ENCODE results near the gene BANF1. TPM values are rescaled to one million over a fixed set of nuclear protein-coding genes. Genes with fewer than 3 reads are reported as not detected.

BANF1 gene
- total and polyA plus RNA-seq, 9 of the 15 experiments (the other 6 are each of a cell fraction or from before 2014, with no cell fraction given): 108 to 651 (median 263) TPM

GRCh38 chr11:66012946-66013761 lies 10.9 kb downstream of the BANF1 start (continued):
- TF ChIP-seq ZBTB40 (IDR thresholded peaks at IDR 0.05): peak; percentile 12; the same call in 1 of the 2 replicates
- TF ChIP-seq ZBTB40 (CRISPR knock-in tag; IDR thresholded peaks at IDR 0.05): no peak
- TF ChIP-seq CBFA2T2 (conservative IDR thresholded peaks at IDR 0.05): peak; percentile 41; the same call in 1 of the 2 replicates
- peak; percentile 65 for TF ChIP-seq MAX (CRISPR knock-in tag; IDR thresholded peaks at IDR 0.05)
- no peak for TF ChIP-seq CREBBP (IDR thresholded peaks at IDR 0.05; ENCODE audit: low read depth, low read length)
- TF ChIP-seq MIER1 (IDR thresholded peaks at IDR 0.05; ENCODE audit: low read depth): peak; percentile 81; the same call in 1 of the 2 replicates
- 0 out of 2 replicates have a peak, but pooled peaks have one; percentile 9 for TF ChIP-seq ESRRA (IDR thresholded peaks at IDR 0.05; ENCODE audit: borderline replicate concordance, low read depth)
- TF ChIP-seq ZNF239 (CRISPR knock-in tag; IDR thresholded peaks at IDR 0.05): no peak
- no peak for TF ChIP-seq CREB1 (IDR thresholded peaks at IDR 0.05)
- TF ChIP-seq CREB1 (CRISPR knock-in tag; IDR thresholded peaks at IDR 0.05): 0 out of 2 replicates have a peak, but pooled peaks have one; percentile 16
- no peak for TF ChIP-seq ZNF398 (CRISPR knock-in tag; IDR thresholded peaks at IDR 0.05)
- no peak for TF ChIP-seq TRIM28 (IDR thresholded peaks at IDR 0.05)
- TF ChIP-seq JUN (IDR thresholded peaks at IDR 0.05; ENCODE audit: borderline replicate concordance, low read depth, low read length): 0 out of 2 replicates have a peak, but pooled peaks have one; percentile 18
- TF ChIP-seq JUN (CRISPR knock-in tag; IDR thresholded peaks at IDR 0.05; ENCODE audit: borderline replicate concordance): 0 out of 2 replicates have a peak, but pooled peaks have one; percentile 72
- peak; percentile 66; the same call in 1 of the 2 replicates for TF ChIP-seq ZNF232 (CRISPR knock-in tag; IDR thresholded peaks at IDR 0.05)
- peak; percentile 26; the same call in 1 of the 2 replicates for TF ChIP-seq NR1H2 (CRISPR knock-in tag; IDR thresholded peaks at IDR 0.05)
- TF ChIP-seq SREBF1 (IDR thresholded peaks at IDR 0.05; ENCODE audit: borderline replicate concordance, low read depth, low read length): no peak
